Retinal pigment epithelial cell (primary cell): ENCODE measurements around the gene KRTAP26-1.
A peak's percentile ranks its signal among the peaks of the same experiment; 100 is the strongest.

Experiments
- DNase-seq: peaks from one replicate; pipeline ENCODE4 v3.0.0-alpha.2; 2010; ENCODE audit warnings: low read depth
- H3K4me3 ChIP-seq: 2 replicates; pipeline ENCODE4 v1.5.1; 2011; ENCODE audit warnings: mild to moderate bottlenecking, low read length, control low read depth, moderate library complexity
- CTCF ChIP-seq: conservative IDR thresholded peaks from 2 replicates; pipeline ENCODE4 v1.5.1; 2011; ENCODE audit warnings: low read depth, low read length, control low read depth, inconsistent platforms

KRTAP26-1 gene

GRCh38 chr21:30340714-30341573, 20.8 kb upstream of the KRTAP26-1 start:
- H3K4me3 ChIP-seq, result no peak overlapping the region
- TF ChIP-seq CTCF, result peak; percentile 80
- no peak for DNase-seq

GRCh38 chr21:30338717-30339116, 18.6 kb upstream of the KRTAP26-1 start:
- no peak overlapping the region for H3K4me3 ChIP-seq
- DNase-seq, result no peak
- no peak for TF ChIP-seq CTCF

- no peak for DNase-seq
- no peak for TF ChIP-seq CTCF
These were observed 17.7 kb upstream of the KRTAP26-1 start for GRCh38 chr21:30337772-30338171.

GRCh38 chr21:30337276-30337744, 17.2 kb upstream of the KRTAP26-1 start, which contains the start of gene KRTAP27-1:
Gene KRTAP27-1 (minus strand): TSS chr21:30337694. CDS start chr21:30337668, 26 bp downstream.
- no peak for TF ChIP-seq CTCF
- no peak within 1 kb of the TSS for H3K4me3 ChIP-seq
- no peak for DNase-seq

More at GRCh38 chr21:30337772-30338171, 17.7 kb upstream of the KRTAP26-1 start:
- no peak overlapping the region for H3K4me3 ChIP-seq

GRCh38 chr21:30336596-30336995, 16.5 kb upstream of the KRTAP26-1 start:
- no peak for TF ChIP-seq CTCF

GRCh38 chr21:30333736-30334135, 13.6 kb upstream of the KRTAP26-1 start:
- no peak for DNase-seq
- no peak overlapping the region for H3K4me3 ChIP-seq
- no peak for TF ChIP-seq CTCF

More at GRCh38 chr21:30336596-30336995, 16.5 kb upstream of the KRTAP26-1 start:
- H3K4me3 ChIP-seq, result no peak overlapping the region
- DNase-seq, result no peak

GRCh38 chr21:30332681-30333080, 12.6 kb upstream of the KRTAP26-1 start:
- TF ChIP-seq CTCF, result no peak
- no peak overlapping the region for H3K4me3 ChIP-seq
- DNase-seq, result no peak
